HG02840 (cell line): ENCODE measurements around the gene TMEM174.

Experiments used
- ATAC-seq: cut with Tn5 transposase; IDR thresholded peaks from one replicate; pipeline ENCODE4 v1.9.1; 2021; ENCODE audit warnings: mild to moderate bottlenecking, moderate library complexity, moderate number of reproducible peaks; ENCODE audit not compliant: unreplicated experiment, low FRiP score

The TMEM174 gene

GRCh38 chr5:73152411-73153388 lies 20.3 kb upstream of the TMEM174 start:
- ATAC-seq: no peak

GRCh38 chr5:73153513-73153912 lies 19.5 kb upstream of the TMEM174 start:
- no peak for ATAC-seq

- no peak for ATAC-seq
Measured at GRCh38 chr5:73154208-73155006, 18.6 kb upstream of the TMEM174 start.

GRCh38 chr5:73155271-73156222 lies 17.4 kb upstream of the TMEM174 start:
- no peak for ATAC-seq

- ATAC-seq: no peak
Measured at GRCh38 chr5:73157414-73158303, 15.3 kb upstream of the TMEM174 start.

GRCh38 chr5:73158313-73158712 lies 14.7 kb upstream of the TMEM174 start:
- no peak for ATAC-seq

GRCh38 chr5:73160239-73160671 lies 12.7 kb upstream of the TMEM174 start:
- ATAC-seq: peak; percentile 66

- ATAC-seq: no peak
Measured at GRCh38 chr5:73170522-73170921, 2.5 kb upstream of the TMEM174 start.

GRCh38 chr5:73171495-73171894 lies 1.5 kb upstream of the TMEM174 start:
- no peak for ATAC-seq

GRCh38 chr5:73174100-73174815 lies 1.3 kb downstream of the TMEM174 start:
- no peak for ATAC-seq

- no peak for ATAC-seq
Measured at GRCh38 chr5:73176250-73176649, 3.3 kb downstream of the TMEM174 start.

- ATAC-seq: no peak
Measured at GRCh38 chr5:73178265-73178664, 5.3 kb downstream of the TMEM174 start.

- no peak for ATAC-seq
Measured at GRCh38 chr5:73179730-73180129, 6.7 kb downstream of the TMEM174 start.

GRCh38 chr5:73180566-73180965 lies 7.6 kb downstream of the TMEM174 start:
- no peak for ATAC-seq

- no peak for ATAC-seq
Measured at GRCh38 chr5:73182307-73182706, 9.3 kb downstream of the TMEM174 start.

GRCh38 chr5:73183000-73183399 lies 10.0 kb downstream of the TMEM174 start:
- no peak for ATAC-seq

GRCh38 chr5:73183481-73183891 lies 10.5 kb downstream of the TMEM174 start:
- ATAC-seq: no peak

GRCh38 chr5:73186976-73187375 lies 14.0 kb downstream of the TMEM174 start:
- no peak for ATAC-seq
